ENCODE data around the gene ZDHHC14. TPM values are rescaled to one million over a fixed set of nuclear protein-coding genes. Genes with fewer than 3 reads are reported as not detected.
A peak's percentile ranks its signal among the peaks of the same experiment; 100 is the strongest.
"Not testable (repeated sequence)": the region's sequence is repeated elsewhere in the genome, so short reads cannot be mapped to it uniquely, and the experiment has no call there.

ZDHHC14 gene
- total RNA-seq, 4 donors from 2014 or later = 11.4 to 20.8 (median 15.6) TPM

GRCh38 chr6:157380458-157380778, 572 bp upstream of the ZDHHC14 start:
- WGBS, 2 donors = 1 to 2% methylated on average over 6 to 11 of the region's 28 CpGs
- DNase-seq (ENCODE audit: low spot score in 2 of 2) = no peak
- H3K9me3 ChIP-seq = no peaks in the 10 kb centered on the region
- H3K4me3 ChIP-seq = peak overlapping the region; percentile 93 to 100 (median 98)
- no peaks in the 10 kb centered on the region for H3K36me3 ChIP-seq
- H3K27me3 ChIP-seq = no peaks in the 10 kb centered on the region
- TF ChIP-seq CTCF (IDR thresholded peaks at IDR 0.05) (no peak), EP300 (IDR thresholded peaks at IDR 0.05) (no peak), POLR2A (IDR thresholded peaks at IDR 0.05) (no peak)
- peaks cover 0 to 32% (median 11%) of the 10 kb centered on the region in 4 donors for H3K4me1 ChIP-seq
- H3K27ac ChIP-seq = peak overlapping the region; percentile 83 to 98 (median 96)

GRCh38 chr6:157381631-157382621, 936 bp downstream of the ZDHHC14 start:
- Histone ChIP-seq H3K9me3 (no peaks in the 10 kb centered on the region), H3K27me3 (no peaks in the 10 kb centered on the region), H3K36me3 (no peaks in the 10 kb centered on the region), H3K4me1 (peaks cover 0 to 32% (median 11%) of the 10 kb centered on the region in 4 donors), H3K27ac (peak overlapping the region; percentile 83 to 98 (median 96)), H3K4me3 (peak overlapping the region; percentile 93 to 100 (median 98))
- TF ChIP-seq CTCF (IDR thresholded peaks at IDR 0.05) (peak in 1 of 5 experiments; percentile 16), POLR2A (IDR thresholded peaks at IDR 0.05) (no peak)
- 2% methylated on average over 43 to 52 of the region's 96 CpGs for WGBS, 2 donors
- peak; percentile 45 to 49 for DNase-seq (ENCODE audit: low spot score in 2 of 2)

- no peaks in the 10 kb centered on the region for H3K27me3 ChIP-seq
- no peak for DNase-seq (ENCODE audit: low spot score in 2 of 2)
- no peak overlapping the region for H3K27ac ChIP-seq
- 82 to 84% methylated on average over 4 of the region's 4 CpGs for WGBS, 2 donors
- H3K4me3 ChIP-seq = peak overlapping the region in 3 of 4 donors; percentile 97 to 100 (median 100)
- no peak for TF ChIP-seq EP300 (IDR thresholded peaks at IDR 0.05)
- no peak for TF ChIP-seq POLR2A (IDR thresholded peaks at IDR 0.05)
- no peak for TF ChIP-seq CTCF (IDR thresholded peaks at IDR 0.05)
- no peaks in the 10 kb centered on the region for H3K9me3 ChIP-seq
- no peaks in the 10 kb centered on the region for H3K36me3 ChIP-seq
- H3K4me1 ChIP-seq = peaks cover 0 to 32% (median 11%) of the 10 kb centered on the region in 4 donors
Observed at GRCh38 chr6:157382821-157383220, 1.8 kb downstream of the ZDHHC14 start.

GRCh38 chr6:157383471-157383870, 2.5 kb downstream of the ZDHHC14 start:
- WGBS, 2 donors = 84 to 85% methylated on average over 9 of the region's 9 CpGs
- Histone ChIP-seq H3K27ac (no peak overlapping the region), H3K36me3 (no peaks in the 10 kb centered on the region), H3K4me1 (peaks cover 0 to 32% (median 11%) of the 10 kb centered on the region in 4 donors), H3K4me3 (no peak overlapping the region), H3K27me3 (no peaks in the 10 kb centered on the region), H3K9me3 (no peaks in the 10 kb centered on the region)
- TF ChIP-seq POLR2A (IDR thresholded peaks at IDR 0.05) (no peak), EP300 (IDR thresholded peaks at IDR 0.05) (no peak), CTCF (IDR thresholded peaks at IDR 0.05) (no peak)
- DNase-seq (ENCODE audit: low spot score in 2 of 2) = no peak

- DNase-seq (ENCODE audit: low spot score in 2 of 2); H3K4me3 ChIP-seq; H3K27me3 ChIP-seq; H3K9me3 ChIP-seq; H3K36me3 ChIP-seq; H3K27ac ChIP-seq: not testable (repeated sequence)
- WGBS, 2 donors = 95 to 96% methylated on average over 4 of the region's 4 CpGs
- peaks cover 0 to 23% (median 11%) of the 10 kb centered on the region in 4 donors for H3K4me1 ChIP-seq
Observed at GRCh38 chr6:157384962-157385361, 4.0 kb downstream of the ZDHHC14 start.
